SK-N-SH (cell line): ENCODE results near the gene RCN1. TPM values are rescaled to one million over a fixed set of nuclear protein-coding genes. Genes with fewer than 3 reads are reported as not detected.

ENCODE experiments used
- CTCF ChIA-PET: fragments of 300-600, 350-600 bp; formaldehyde crosslinking; extraction: SDS; loops from one replicate; lab custom pipeline; 2021; lab: Yijun Ruan, JAX
- POLR2A ChIA-PET: fragments of 350-600 bp; sonication (Branson Sonifier 250); formaldehyde crosslinking; extraction: SDS; loops from one replicate; lab custom pipeline; 2020; ENCODE audit warnings: antibody characterized with exemption, inconsistent platforms; lab: Yijun Ruan, JAX
- DNase-seq: peaks from one replicate; pipeline ENCODE4 v3.0.0; 2012
- H2AFZ ChIP-seq: fragments of 200-600 bp; sonication (generic); 2 replicates; pipeline ENCODE4 v1.8.1; 2016; ENCODE audit warnings: antibody characterized with exemption, mild to moderate bottlenecking, low read depth
- H3F3A ChIP-seq: fragments of 200-600 bp; sonication (generic); replicated peaks from 2 replicates; pipeline ENCODE3; 2016; ENCODE audit warnings: antibody characterized with exemption, mild to moderate bottlenecking; ENCODE audit not compliant: insufficient read depth
- H3K27ac ChIP-seq, 2 experiments: fragments of 200-500 bp in 1 of 2; fragments of 200-600 bp in 1 of 2; sonication (Bioruptor generic) in 1 of 2; sonication (generic), shearing (Covaris generic) in 1 of 2; 2 replicates each; pipeline versions ENCODE4 v1.5.1 to v1.6.1; 2014 to 2016; ENCODE audit warnings: low read depth in 2 of 2, inconsistent platforms in 1 of 2, low read length in 1 of 2, mild to moderate bottlenecking in 1 of 2, mixed read lengths in 1 of 2
- H3K27me3 ChIP-seq: fragments of 200-600 bp; sonication (generic), shearing (Covaris generic); 2 replicates; pipeline ENCODE4 v1.6.1; 2016; ENCODE audit warnings: mixed run types; ENCODE audit not compliant: insufficient read depth
- H3K36me3 ChIP-seq, 2 experiments: fragments of 200-500 bp in 1 of 2; fragments of 200-600 bp in 1 of 2; sonication (Bioruptor generic) in 1 of 2; sonication (generic) in 1 of 2; replicated peaks in 1 of 2; 2 replicates each; pipeline versions ENCODE3 to v1.5.1; 2014 to 2016; ENCODE audit warnings: low read length in 1 of 2, mild to moderate bottlenecking in 1 of 2; ENCODE audit not compliant: insufficient read depth in 2 of 2, control insufficient read depth in 1 of 2
- H3K4me1 ChIP-seq, 2 experiments: fragments of 200-500 bp in 1 of 2; fragments of 200-600 bp in 1 of 2; sonication (Bioruptor generic) in 1 of 2; sonication (generic), shearing (Covaris generic) in 1 of 2; 2 replicates each; pipeline versions ENCODE4 v1.5.1 to v1.6.1; 2014 to 2016; ENCODE audit warnings: low read depth in 1 of 2, low read length in 1 of 2, mixed run types in 1 of 2; ENCODE audit not compliant: insufficient read depth in 2 of 2, control insufficient read depth in 1 of 2
- H3K4me2 ChIP-seq: fragments of 200-600 bp; sonication (generic), shearing (Covaris generic); 2 replicates; pipeline ENCODE4 v1.6.1; 2017; ENCODE audit warnings: mixed run types
- H3K4me3 ChIP-seq, 2 experiments: fragments of 200-500 bp in 1 of 2; fragments of 200-600 bp in 1 of 2; sonication (Bioruptor generic) in 1 of 2; sonication (generic), shearing (Covaris generic) in 1 of 2; 2 replicates each; pipeline versions ENCODE4 v1.5.1 to v1.8.1; 2014 to 2016; ENCODE audit warnings: low read depth in 2 of 2, inconsistent platforms in 1 of 2, low read length in 1 of 2, mild to moderate bottlenecking in 1 of 2, mixed read lengths in 1 of 2, moderate library complexity in 1 of 2
- H3K79me2 ChIP-seq: fragments of 200-600 bp; sonication (generic); 2 replicates; pipeline ENCODE4 v1.8.1; 2017; ENCODE audit warnings: mild to moderate bottlenecking; ENCODE audit not compliant: insufficient read depth
- H3K9ac ChIP-seq: fragments of 200-600 bp; sonication (generic); 2 replicates; pipeline ENCODE4 v1.6.1; 2017; ENCODE audit warnings: mixed run types
- H3K9me2 ChIP-seq: fragments of 200-600 bp; sonication (generic); 2 replicates; pipeline ENCODE4 v1.6.1; 2017; ENCODE audit warnings: mixed run types
- H3K9me3 ChIP-seq: fragments of 200-600 bp; sonication (generic); 2 replicates; pipeline ENCODE4 v1.6.1; 2017; ENCODE audit warnings: mixed run types, mild to moderate bottlenecking, moderate library complexity
- H4K20me1 ChIP-seq: fragments of 200-600 bp; sonication (generic); 2 replicates; pipeline ENCODE4 v1.6.1; 2017; ENCODE audit warnings: mild to moderate bottlenecking, mixed run types; ENCODE audit not compliant: insufficient read depth
- CHD2 ChIP-seq: fragments of 150-350 bp; IDR thresholded peaks from 2 replicates; pipeline ENCODE4 v1.6.1; 2018; ENCODE audit warnings: low read length; ENCODE audit not compliant: partially characterized antibody
- PBX3 ChIP-seq: IDR thresholded peaks from 2 replicates; pipeline ENCODE4; 2012
- RCOR1 ChIP-seq: fragments of 150-350 bp; IDR thresholded peaks from 2 replicates; pipeline ENCODE4 v1.6.1; 2017; ENCODE audit warnings: antibody characterized with exemption, low read length
- REST ChIP-seq: IDR thresholded peaks from 2 replicates; pipeline ENCODE4 v1.6.1; 2012; ENCODE audit warnings: mild to moderate bottlenecking, low read depth, low read length, moderate library complexity
- RXRA ChIP-seq: IDR thresholded peaks from 2 replicates; pipeline ENCODE4 v1.4.0; 2012; ENCODE audit warnings: low read depth, mild to moderate bottlenecking, borderline replicate concordance
- TCF12 ChIP-seq: IDR thresholded peaks from 2 replicates; pipeline ENCODE4 v1.4.0; 2012
- TEAD4 ChIP-seq: IDR thresholded peaks from 2 replicates; pipeline ENCODE4 v1.4.0; 2012; ENCODE audit warnings: mild to moderate bottlenecking, borderline replicate concordance; ENCODE audit not compliant: insufficient read depth
- USF1 ChIP-seq: IDR thresholded peaks from 2 replicates; pipeline ENCODE4 v1.4.0; 2012; ENCODE audit warnings: low read depth, borderline replicate concordance
- ZBTB33 ChIP-seq: IDR thresholded peaks from 2 replicates; pipeline ENCODE4 v1.4.0; 2012; ENCODE audit warnings: low read depth, borderline replicate concordance
- WGBS: methylation state at CpG from one replicate; pipeline ENCODE4 v1.1.6; 2017; ENCODE audit warnings: low lambda C conversion rate; 5-methylcytosine and 5-hydroxymethylcytosine counted together
- polyA plus RNA-seq, 3 experiments: library from polyadenylated mRNA; depleted of rRNA; stranded (reverse); fragments of >200 nt; gene quantifications; 2 replicates each; pipeline ENCODE4 v1.2.3, GENCODE V29; 2012

The RCN1 gene
- polyA plus RNA-seq, 1 of the 3 experiments (the other 2 are of a cell fraction), result 63.3 TPM

- no peak overlapping the region for H3K27ac ChIP-seq
- H3K9me3 ChIP-seq, result no peaks in the 10 kb centered on the region
- 31% methylated on average over 10 of the region's 10 CpGs for WGBS
- no peak for DNase-seq
- H3F3A ChIP-seq, result no peaks in the 10 kb centered on the region
- no peak overlapping the region for H2AFZ ChIP-seq
- H3K27me3 ChIP-seq, result no peaks in the 10 kb centered on the region
- H4K20me1 ChIP-seq, result no peaks in the 10 kb centered on the region
- H3K79me2 ChIP-seq, result no peaks in the 10 kb centered on the region
- POLR2A ChIA-PET, result no interaction called here
- H3K36me3 ChIP-seq, result no peaks in the 10 kb centered on the region
- CTCF ChIA-PET, result no interaction called here
- no peaks in the 10 kb centered on the region for H3K9me2 ChIP-seq
- H3K4me3 ChIP-seq, result no peak overlapping the region
- no peak overlapping the region for H3K4me2 ChIP-seq
- H3K9ac ChIP-seq, result no peak overlapping the region
- peaks cover 0 to 4% of the 10 kb centered on the region in 2 experiments; a peak in 2 of 4 replicates for H3K4me1 ChIP-seq
- TF ChIP-seq PBX3, result no peak
- TF ChIP-seq TCF12, result no peak
- TF ChIP-seq TEAD4, result no peak
- TF ChIP-seq RXRA, result no peak
- TF ChIP-seq REST, result no peak
Observed at GRCh38 chr11:32113200-32113919, 22.5 kb downstream of the RCN1 start.

GRCh38 chr11:32113920-32114203, 23.0 kb downstream of the RCN1 start:
- Histone ChIP-seq H3K27ac (no peak overlapping the region), H2AFZ (no peak overlapping the region), H3K4me3 (no peak overlapping the region), H3F3A (peaks cover 2% of the 10 kb centered on the region), H3K9me3 (no peaks in the 10 kb centered on the region), H3K4me1 (peaks cover 0 to 5% of the 10 kb centered on the region in 2 experiments; a peak in 2 of 4 replicates), H3K79me2 (no peaks in the 10 kb centered on the region)
- ChIA-PET POLR2A (no interaction called here), CTCF (no interaction called here)
- WGBS, result 95% methylated on average over 2 of the region's 2 CpGs
- DNase-seq, result no peak
- TF ChIP-seq ZBTB33 (no peak), REST (no peak), USF1 (no peak), CHD2 (no peak), RXRA (no peak), RCOR1 (no peak)
- TF ChIP-seq, all 33 proteins: peak for 0
- Histone ChIP-seq H3K9ac (no peak overlapping the region), H3K36me3 (no peaks in the 10 kb centered on the region), H3K27me3 (no peaks in the 10 kb centered on the region), H3K9me2 (no peaks in the 10 kb centered on the region), H3K4me2 (no peak overlapping the region), H4K20me1 (no peaks in the 10 kb centered on the region)
